SK-N-SH (cell line): ENCODE measurements around the gene STK32C. TPM values are rescaled to one million over a fixed set of nuclear protein-coding genes. Genes with fewer than 3 reads are reported as not detected.

Source experiments
- CTCF ChIA-PET: fragments of 300-600, 350-600 bp; formaldehyde crosslinking; extraction: SDS; loops from one replicate; lab custom pipeline; 2021; lab: Yijun Ruan, JAX
- POLR2A ChIA-PET: fragments of 350-600 bp; sonication (Branson Sonifier 250); formaldehyde crosslinking; extraction: SDS; loops from one replicate; lab custom pipeline; 2020; ENCODE audit warnings: antibody characterized with exemption, inconsistent platforms; lab: Yijun Ruan, JAX
- DNase-seq: peaks from one replicate; pipeline ENCODE4 v3.0.0; 2012
- H2AFZ ChIP-seq: fragments of 200-600 bp; sonication (generic); 2 replicates; pipeline ENCODE4 v1.8.1; 2016; ENCODE audit warnings: antibody characterized with exemption, mild to moderate bottlenecking, low read depth
- H3F3A ChIP-seq: fragments of 200-600 bp; sonication (generic); replicated peaks from 2 replicates; pipeline ENCODE3; 2016; ENCODE audit warnings: antibody characterized with exemption, mild to moderate bottlenecking; ENCODE audit not compliant: insufficient read depth
- H3K27ac ChIP-seq, 2 experiments: fragments of 200-500 bp in 1 of 2; fragments of 200-600 bp in 1 of 2; sonication (Bioruptor generic) in 1 of 2; sonication (generic), shearing (Covaris generic) in 1 of 2; 2 replicates each; pipeline versions ENCODE4 v1.5.1 to v1.6.1; 2014 to 2016; ENCODE audit warnings: low read depth in 2 of 2, inconsistent platforms in 1 of 2, low read length in 1 of 2, mild to moderate bottlenecking in 1 of 2, mixed read lengths in 1 of 2
- H3K27me3 ChIP-seq: fragments of 200-600 bp; sonication (generic), shearing (Covaris generic); 2 replicates; pipeline ENCODE4 v1.6.1; 2016; ENCODE audit warnings: mixed run types; ENCODE audit not compliant: insufficient read depth
- H3K36me3 ChIP-seq, 2 experiments: fragments of 200-500 bp in 1 of 2; fragments of 200-600 bp in 1 of 2; sonication (Bioruptor generic) in 1 of 2; sonication (generic) in 1 of 2; replicated peaks in 1 of 2; 2 replicates each; pipeline versions ENCODE3 to v1.5.1; 2014 to 2016; ENCODE audit warnings: low read length in 1 of 2, mild to moderate bottlenecking in 1 of 2; ENCODE audit not compliant: insufficient read depth in 2 of 2, control insufficient read depth in 1 of 2
- H3K4me1 ChIP-seq, 2 experiments: fragments of 200-500 bp in 1 of 2; fragments of 200-600 bp in 1 of 2; sonication (Bioruptor generic) in 1 of 2; sonication (generic), shearing (Covaris generic) in 1 of 2; 2 replicates each; pipeline versions ENCODE4 v1.5.1 to v1.6.1; 2014 to 2016; ENCODE audit warnings: low read depth in 1 of 2, low read length in 1 of 2, mixed run types in 1 of 2; ENCODE audit not compliant: insufficient read depth in 2 of 2, control insufficient read depth in 1 of 2
- H3K4me2 ChIP-seq: fragments of 200-600 bp; sonication (generic), shearing (Covaris generic); 2 replicates; pipeline ENCODE4 v1.6.1; 2017; ENCODE audit warnings: mixed run types
- H3K4me3 ChIP-seq, 2 experiments: fragments of 200-500 bp in 1 of 2; fragments of 200-600 bp in 1 of 2; sonication (Bioruptor generic) in 1 of 2; sonication (generic), shearing (Covaris generic) in 1 of 2; 2 replicates each; pipeline versions ENCODE4 v1.5.1 to v1.8.1; 2014 to 2016; ENCODE audit warnings: low read depth in 2 of 2, inconsistent platforms in 1 of 2, low read length in 1 of 2, mild to moderate bottlenecking in 1 of 2, mixed read lengths in 1 of 2, moderate library complexity in 1 of 2
- H3K79me2 ChIP-seq: fragments of 200-600 bp; sonication (generic); 2 replicates; pipeline ENCODE4 v1.8.1; 2017; ENCODE audit warnings: mild to moderate bottlenecking; ENCODE audit not compliant: insufficient read depth
- H3K9ac ChIP-seq: fragments of 200-600 bp; sonication (generic); 2 replicates; pipeline ENCODE4 v1.6.1; 2017; ENCODE audit warnings: mixed run types
- H3K9me2 ChIP-seq: fragments of 200-600 bp; sonication (generic); 2 replicates; pipeline ENCODE4 v1.6.1; 2017; ENCODE audit warnings: mixed run types
- H3K9me3 ChIP-seq: fragments of 200-600 bp; sonication (generic); 2 replicates; pipeline ENCODE4 v1.6.1; 2017; ENCODE audit warnings: mixed run types, mild to moderate bottlenecking, moderate library complexity
- H4K20me1 ChIP-seq: fragments of 200-600 bp; sonication (generic); 2 replicates; pipeline ENCODE4 v1.6.1; 2017; ENCODE audit warnings: mild to moderate bottlenecking, mixed run types; ENCODE audit not compliant: insufficient read depth
- CHD2 ChIP-seq: fragments of 150-350 bp; IDR thresholded peaks from 2 replicates; pipeline ENCODE4 v1.6.1; 2018; ENCODE audit warnings: low read length; ENCODE audit not compliant: partially characterized antibody
- ELF1 ChIP-seq: IDR thresholded peaks from 2 replicates; pipeline ENCODE4 v1.4.0; 2012
- EP300 ChIP-seq, 2 experiments: IDR thresholded peaks; 2 replicates each; pipeline versions ENCODE4 v1.4.0 to v1.6.1; 2012; ENCODE audit warnings: borderline replicate concordance in 1 of 2, low read depth in 1 of 2, low read length in 1 of 2
- FOXM1 ChIP-seq: IDR thresholded peaks from 2 replicates; pipeline ENCODE4 v1.4.0; 2012; ENCODE audit warnings: low read depth, mild to moderate bottlenecking
- GABPA ChIP-seq: IDR thresholded peaks from 2 replicates; pipeline ENCODE4 v1.4.0; 2012; ENCODE audit warnings: low read depth, mild to moderate bottlenecking
- GATA2 ChIP-seq: sonication (generic); formaldehyde crosslinking; IDR thresholded peaks from 2 replicates; pipeline ENCODE4 v1.5.0; 2020; ENCODE audit warnings: mild to moderate bottlenecking, missing genetic modification reagents
- IRF3 ChIP-seq: fragments of 150-350 bp; IDR thresholded peaks from 2 replicates; pipeline ENCODE4 v1.6.1; 2016; ENCODE audit warnings: mild to moderate bottlenecking, low read depth, low read length
- MAX ChIP-seq: IDR thresholded peaks from 2 replicates; pipeline ENCODE4 v1.4.0; 2012; ENCODE audit warnings: low read depth
- NFIC ChIP-seq: IDR thresholded peaks from 2 replicates; pipeline ENCODE4 v1.4.0; 2012; ENCODE audit warnings: borderline replicate concordance
- RCOR1 ChIP-seq: fragments of 150-350 bp; IDR thresholded peaks from 2 replicates; pipeline ENCODE4 v1.6.1; 2017; ENCODE audit warnings: antibody characterized with exemption, low read length
- RFX5 ChIP-seq: IDR thresholded peaks from 2 replicates; pipeline ENCODE4 v1.6.1; 2012; ENCODE audit warnings: mild to moderate bottlenecking, improper control_type of control experiment, low read length
- RXRA ChIP-seq: IDR thresholded peaks from 2 replicates; pipeline ENCODE4 v1.4.0; 2012; ENCODE audit warnings: low read depth, mild to moderate bottlenecking, borderline replicate concordance
- SIN3A ChIP-seq: IDR thresholded peaks from 2 replicates; pipeline ENCODE4 v1.6.1; 2012; ENCODE audit warnings: low read depth, mild to moderate bottlenecking, low read length, moderate library complexity, borderline replicate concordance
- USF2 ChIP-seq: fragments of 150-350 bp; IDR thresholded peaks from 2 replicates; pipeline ENCODE4 v1.6.1; 2017; ENCODE audit warnings: antibody characterized with exemption, low read length, low read depth, borderline replicate concordance
- WGBS: methylation state at CpG from one replicate; pipeline ENCODE4 v1.1.6; 2017; ENCODE audit warnings: low lambda C conversion rate; 5-methylcytosine and 5-hydroxymethylcytosine counted together
- polyA plus RNA-seq, 3 experiments: library from polyadenylated mRNA; depleted of rRNA; stranded (reverse); fragments of >200 nt; gene quantifications; 2 replicates each; pipeline ENCODE4 v1.2.3, GENCODE V29; 2012
- TF ChIP-seq, protein P1 (sequence below): fragments of 200-600 bp; sonication (generic); IDR thresholded peaks from 2 replicates; pipeline ENCODE4 v1.6.1; 2017; ENCODE audit warnings: antibody characterized with exemption, mild to moderate bottlenecking, moderate library complexity

STK32C gene
- polyA plus RNA-seq, 1 of the 3 experiments (the other 2 are of a cell fraction): 27.8 TPM

DNA sequence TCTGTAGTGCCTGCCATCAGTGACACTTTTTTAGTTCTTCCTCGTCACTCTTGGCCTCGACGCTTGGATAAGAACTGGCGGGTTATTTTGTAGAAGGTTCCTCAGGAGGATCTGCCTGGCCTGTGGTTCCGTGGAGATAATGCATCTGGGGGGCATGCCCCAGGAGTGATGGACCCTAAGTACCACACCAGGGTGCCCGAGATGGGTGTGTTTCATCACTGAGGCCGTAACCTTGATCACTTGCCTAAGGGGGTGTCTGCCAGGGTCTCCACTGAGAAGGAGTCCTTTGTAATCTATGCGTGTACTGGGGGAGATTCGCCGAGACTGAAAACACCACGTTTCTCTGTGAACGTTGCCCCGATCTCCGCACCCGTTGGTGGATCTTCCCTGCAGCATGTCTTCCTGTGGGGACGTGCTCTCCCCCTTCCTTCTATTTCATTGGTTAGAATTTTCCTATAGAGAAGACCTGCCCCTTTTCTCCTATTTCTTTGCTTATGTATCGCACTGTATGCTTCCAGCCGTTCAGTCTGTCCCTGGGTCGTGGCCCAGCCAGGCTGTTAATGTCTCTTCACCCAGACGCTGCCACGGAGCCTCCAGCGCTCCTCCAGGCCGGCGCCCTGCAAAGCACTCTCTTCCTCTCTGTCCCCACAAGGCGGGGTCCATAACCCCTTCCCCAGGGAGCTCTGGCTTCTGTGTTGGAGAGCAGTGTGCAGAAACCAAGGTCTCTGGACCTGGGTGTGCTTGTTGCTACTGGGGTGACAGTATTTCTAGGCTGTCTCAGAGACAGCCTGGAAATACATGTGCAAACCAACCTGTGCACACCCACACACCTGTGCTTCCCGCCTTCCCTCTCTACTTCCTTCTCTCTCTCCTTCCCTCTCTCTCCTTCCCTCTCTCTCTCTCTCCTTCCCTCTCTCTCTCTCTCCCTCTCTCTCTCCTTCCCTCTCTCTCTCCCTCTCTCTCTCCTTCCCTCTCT is 135.4 kb downstream of the STK32C start:
- CTCF ChIA-PET: no interaction called here
- no peaks in the 10 kb centered on the region for H3K36me3 ChIP-seq
- no peak overlapping the region for H3K4me2 ChIP-seq
- no peak for DNase-seq
- H2AFZ ChIP-seq: no peak overlapping the region
- POLR2A ChIA-PET: no interaction called here
- no peaks in the 10 kb centered on the region for H4K20me1 ChIP-seq
- H3K4me3 ChIP-seq: no peak overlapping the region
- H3K9me3 ChIP-seq: no peaks in the 10 kb centered on the region
- WGBS: 62% methylated on average over 21 of the region's 26 CpGs
- H3K9me2 ChIP-seq: no peaks in the 10 kb centered on the region
- H3K9ac ChIP-seq: no peak overlapping the region
- TF ChIP-seq SIN3A: no peak
- TF ChIP-seq CHD2: no peak
- no peak for TF ChIP-seq RCOR1
- no peak for TF ChIP-seq EP300 (IDR thresholded peaks at IDR 0.05; ENCODE audit: borderline replicate concordance in 1 of 2, low read depth in 1 of 2, low read length in 1 of 2)
- TF ChIP-seq IRF3: no peak
- TF ChIP-seq GABPA: no peak
- no peak for TF ChIP-seq ELF1
- TF ChIP-seq USF2: no peak
- TF ChIP-seq, all 33 proteins: peak for 0
- H3F3A ChIP-seq: no peaks in the 10 kb centered on the region
- H3K27me3 ChIP-seq: no peaks in the 10 kb centered on the region
- no peak overlapping the region for H3K27ac ChIP-seq
- H3K79me2 ChIP-seq: no peaks in the 10 kb centered on the region
- peaks cover 0 to 19% of the 10 kb centered on the region in 2 experiments; a peak in 1 of 4 replicates for H3K4me1 ChIP-seq

DNA sequence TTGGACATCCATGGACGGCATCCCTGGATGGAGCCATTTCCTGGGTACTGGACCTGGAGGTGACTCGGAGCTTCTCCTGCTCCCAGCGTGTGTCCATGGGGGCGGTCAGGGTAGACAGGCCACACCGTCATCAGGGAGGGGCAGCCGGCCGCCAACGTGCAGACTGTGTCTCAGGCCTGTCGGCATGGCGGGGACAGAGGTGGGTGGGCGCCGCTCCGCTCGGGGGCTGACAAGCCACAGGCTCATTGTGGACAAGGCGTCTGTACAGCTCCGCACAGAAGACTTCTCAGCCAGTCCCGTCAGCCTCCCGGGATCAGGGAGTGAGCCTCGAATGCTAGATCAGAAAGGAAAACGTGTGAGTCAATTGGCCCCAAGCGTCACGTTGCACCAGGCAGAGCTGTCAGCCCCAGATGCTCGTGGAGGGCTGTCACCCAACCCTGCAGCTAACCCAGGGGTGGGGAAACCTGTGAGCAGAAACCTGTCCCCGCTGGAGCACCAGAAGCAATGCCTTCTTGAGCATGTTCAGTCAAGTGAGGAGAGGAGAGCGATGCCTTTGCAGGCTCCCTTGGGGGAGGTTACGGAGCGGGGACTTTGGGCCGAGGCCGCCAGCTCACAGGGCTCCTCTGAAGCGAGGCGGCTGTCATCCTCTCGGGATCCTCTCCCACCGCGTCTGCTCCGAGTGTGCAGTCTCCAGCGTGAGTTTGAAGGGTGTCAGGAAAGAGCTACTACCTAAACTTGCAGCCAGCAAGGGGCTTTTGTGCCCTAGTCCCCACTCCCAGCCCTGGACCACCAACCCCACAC is 137.0 kb downstream of the STK32C start:
- H3K36me3 ChIP-seq: no peaks in the 10 kb centered on the region
- no peaks in the 10 kb centered on the region for H3K79me2 ChIP-seq
- peaks cover 0 to 9% of the 10 kb centered on the region in 2 experiments; a peak in 1 of 4 replicates for H3K4me1 ChIP-seq
- no peaks in the 10 kb centered on the region for H3K9me2 ChIP-seq
- no peak for DNase-seq
- no peak overlapping the region for H3K4me2 ChIP-seq
- H3K27ac ChIP-seq: no peak overlapping the region
- no peaks in the 10 kb centered on the region for H3K9me3 ChIP-seq
- no peaks in the 10 kb centered on the region for H4K20me1 ChIP-seq
- no peaks in the 10 kb centered on the region for H3F3A ChIP-seq
- H3K9ac ChIP-seq: no peak overlapping the region
- 61% methylated on average over 20 of the region's 36 CpGs for WGBS
- no peak overlapping the region for H3K4me3 ChIP-seq
- CTCF ChIA-PET: interaction anchor here (1.3 kb wide), 1 partner anchor 182 kb away, joined by 3 read pairs; no protein-coding TSS in a partner anchor
- no peaks in the 10 kb centered on the region for H3K27me3 ChIP-seq
- H2AFZ ChIP-seq: no peak overlapping the region
- TF ChIP-seq, protein P1, sequence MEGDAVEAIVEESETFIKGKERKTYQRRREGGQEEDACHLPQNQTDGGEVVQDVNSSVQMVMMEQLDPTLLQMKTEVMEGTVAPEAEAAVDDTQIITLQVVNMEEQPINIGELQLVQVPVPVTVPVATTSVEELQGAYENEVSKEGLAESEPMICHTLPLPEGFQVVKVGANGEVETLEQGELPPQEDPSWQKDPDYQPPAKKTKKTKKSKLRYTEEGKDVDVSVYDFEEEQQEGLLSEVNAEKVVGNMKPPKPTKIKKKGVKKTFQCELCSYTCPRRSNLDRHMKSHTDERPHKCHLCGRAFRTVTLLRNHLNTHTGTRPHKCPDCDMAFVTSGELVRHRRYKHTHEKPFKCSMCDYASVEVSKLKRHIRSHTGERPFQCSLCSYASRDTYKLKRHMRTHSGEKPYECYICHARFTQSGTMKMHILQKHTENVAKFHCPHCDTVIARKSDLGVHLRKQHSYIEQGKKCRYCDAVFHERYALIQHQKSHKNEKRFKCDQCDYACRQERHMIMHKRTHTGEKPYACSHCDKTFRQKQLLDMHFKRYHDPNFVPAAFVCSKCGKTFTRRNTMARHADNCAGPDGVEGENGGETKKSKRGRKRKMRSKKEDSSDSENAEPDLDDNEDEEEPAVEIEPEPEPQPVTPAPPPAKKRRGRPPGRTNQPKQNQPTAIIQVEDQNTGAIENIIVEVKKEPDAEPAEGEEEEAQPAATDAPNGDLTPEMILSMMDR: no peak
- TF ChIP-seq EP300 (IDR thresholded peaks at IDR 0.05; ENCODE audit: borderline replicate concordance in 1 of 2, low read depth in 1 of 2, low read length in 1 of 2): no peak
- no peak for TF ChIP-seq RFX5
- no peak for TF ChIP-seq GATA2 (CRISPR knock-in tag)
- no peak for TF ChIP-seq RXRA
- TF ChIP-seq FOXM1: no peak
- TF ChIP-seq MAX: no peak
- no peak for TF ChIP-seq USF2
- no peak for TF ChIP-seq NFIC
- TF ChIP-seq, all 33 proteins: peak for 0
- POLR2A ChIA-PET: no interaction called here
